GM18951 (cell line): ENCODE results near the gene MTA3.
"Not testable (repeated sequence)": the region's sequence is repeated elsewhere in the genome, so short reads cannot be mapped to it uniquely, and the experiment has no call there.

ENCODE experiments used
- POLR2A ChIP-seq: IDR thresholded peaks from 4 replicates; pipeline ENCODE4 v1.6.1; 2011; ENCODE audit warnings: mild to moderate bottlenecking; ENCODE audit not compliant: insufficient read length, insufficient read depth; ENCODE audit errors: extremely low read depth
- in situ Hi-C: fragments of 300-500 bp; cut with MboI; formaldehyde crosslinking; loops from one replicate; pipeline ENCODE4 v1.12.0; 2022; ENCODE audit warnings: low sequenced_read_pairs, mixed read lengths, inconsistent platforms; ENCODE audit not compliant: unreplicated experiment

MTA3 gene

GRCh38 chr2:42607101-42607637, 38.7 kb downstream of the MTA3 start:
- TF ChIP-seq POLR2A: no peak
- in situ Hi-C loops: no loop called here

GRCh38 chr2:42613281-42614064, 45.0 kb downstream of the MTA3 start:
- TF ChIP-seq POLR2A: no peak
- in situ Hi-C loops: no loop called here

GRCh38 chr2:42614838-42615237, 46.4 kb downstream of the MTA3 start:
- TF ChIP-seq POLR2A: no peak
- in situ Hi-C loops: no loop called here

- in situ Hi-C loops: no loop called here
- TF ChIP-seq POLR2A: no peak
Observed at GRCh38 chr2:42618116-42618515, 49.7 kb downstream of the MTA3 start.

GRCh38 chr2:42618972-42619371, 50.5 kb downstream of the MTA3 start:
- no peak for TF ChIP-seq POLR2A

GRCh38 chr2:42621626-42622025, 53.2 kb downstream of the MTA3 start:
- in situ Hi-C loops: not testable (repeated sequence)

More at GRCh38 chr2:42618972-42619371, 50.5 kb downstream of the MTA3 start:
- in situ Hi-C loops: no loop called here

- no peak for TF ChIP-seq POLR2A
- in situ Hi-C loops: no loop called here
Observed at GRCh38 chr2:42622943-42623676, 54.7 kb downstream of the MTA3 start.

GRCh38 chr2:42624047-42624446, 55.6 kb downstream of the MTA3 start:
- TF ChIP-seq POLR2A: no peak
- in situ Hi-C loops: no loop called here

GRCh38 chr2:42628024-42628423, 59.6 kb downstream of the MTA3 start:
- in situ Hi-C loops: not testable (repeated sequence)

GRCh38 chr2:42636934-42637333, 68.5 kb downstream of the MTA3 start:
- no peak for TF ChIP-seq POLR2A
- in situ Hi-C loops: no loop called here

- in situ Hi-C loops: no loop called here
Observed at GRCh38 chr2:42638080-42638784, 69.8 kb downstream of the MTA3 start.

GRCh38 chr2:42639340-42640077, 71.1 kb downstream of the MTA3 start:
- in situ Hi-C loops: no loop called here
- no peak for TF ChIP-seq POLR2A

More at GRCh38 chr2:42638080-42638784, 69.8 kb downstream of the MTA3 start:
- TF ChIP-seq POLR2A: no peak

- TF ChIP-seq POLR2A: no peak
- in situ Hi-C loops: no loop called here
Observed at GRCh38 chr2:42640261-42640660, 71.8 kb downstream of the MTA3 start.

GRCh38 chr2:42642371-42642770, 73.9 kb downstream of the MTA3 start:
- in situ Hi-C loops: not testable (repeated sequence)
